Suprapubic skin (tissue), 4 donors: ENCODE measurements around the gene ENTPD2.

Source experiments
- EP300 ChIP-seq: sonication (generic); formaldehyde crosslinking; IDR thresholded peaks from one replicate; pipeline ENCODE4 v1.6.1; 2017; ENCODE audit warnings: antibody characterized with exemption
- POLR2A ChIP-seq, 2 donors: fragments of 450-650 bp; IDR thresholded peaks; one replicate each; pipeline ENCODE4 v1.6.1; 2017; ENCODE audit warnings: antibody characterized with exemption in 2 of 2, mild to moderate bottlenecking in 2 of 2, moderate library complexity in 2 of 2
- POLR2AphosphoS5 ChIP-seq, 3 donors: sonication (generic); formaldehyde crosslinking; IDR thresholded peaks; one replicate each; pipeline ENCODE4 v1.6.1; 2017; ENCODE audit warnings: antibody characterized with exemption in 3 of 3
- TF ChIP-seq, protein P1 (sequence below), 2 donors: fragments of 200-600 bp in 1 of 2; fragments of 450-650 bp in 1 of 2; sonication (generic) in 1 of 2; IDR thresholded peaks; one replicate each; pipeline ENCODE4 v1.5.1; 2016 to 2019; ENCODE audit warnings: antibody characterized with exemption in 2 of 2, mild to moderate bottlenecking in 1 of 2, moderate library complexity in 1 of 2

DNA sequence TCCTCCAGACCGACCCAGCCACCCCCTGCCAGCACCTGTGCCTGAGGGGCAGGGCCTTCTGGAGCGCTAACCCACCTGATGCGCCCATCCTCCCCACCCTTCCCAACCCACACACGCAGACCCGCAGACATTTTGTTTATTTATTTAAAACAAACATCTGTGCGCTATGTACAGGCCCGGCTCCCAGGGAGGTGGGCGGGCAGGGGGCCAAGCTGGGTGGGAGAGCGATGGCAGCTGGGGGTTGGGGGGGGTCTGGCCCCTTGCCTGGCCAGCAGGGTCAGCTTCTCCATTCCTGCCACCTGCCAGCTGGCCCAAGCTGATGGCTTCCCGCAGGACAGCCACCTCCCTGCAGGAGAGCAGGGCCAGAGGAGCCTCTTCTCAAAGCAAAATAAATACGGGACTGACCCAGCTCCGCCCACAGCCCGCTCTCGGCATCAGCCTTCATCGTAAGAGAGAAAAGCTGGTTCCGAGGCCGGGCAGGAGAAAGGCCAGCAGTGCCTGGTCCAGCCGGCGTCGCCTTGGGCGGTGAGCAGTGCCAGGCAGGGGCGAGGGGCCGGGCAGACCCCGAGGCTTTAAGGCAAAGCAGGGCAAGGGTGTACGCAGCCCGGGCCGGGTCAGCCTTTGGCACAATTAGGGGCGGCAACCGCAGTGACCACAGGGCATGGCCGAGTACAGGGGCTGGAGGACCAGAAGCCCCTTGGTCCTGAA is 46.6 kb downstream of the ENTPD2 start:
- TF ChIP-seq, protein P1, sequence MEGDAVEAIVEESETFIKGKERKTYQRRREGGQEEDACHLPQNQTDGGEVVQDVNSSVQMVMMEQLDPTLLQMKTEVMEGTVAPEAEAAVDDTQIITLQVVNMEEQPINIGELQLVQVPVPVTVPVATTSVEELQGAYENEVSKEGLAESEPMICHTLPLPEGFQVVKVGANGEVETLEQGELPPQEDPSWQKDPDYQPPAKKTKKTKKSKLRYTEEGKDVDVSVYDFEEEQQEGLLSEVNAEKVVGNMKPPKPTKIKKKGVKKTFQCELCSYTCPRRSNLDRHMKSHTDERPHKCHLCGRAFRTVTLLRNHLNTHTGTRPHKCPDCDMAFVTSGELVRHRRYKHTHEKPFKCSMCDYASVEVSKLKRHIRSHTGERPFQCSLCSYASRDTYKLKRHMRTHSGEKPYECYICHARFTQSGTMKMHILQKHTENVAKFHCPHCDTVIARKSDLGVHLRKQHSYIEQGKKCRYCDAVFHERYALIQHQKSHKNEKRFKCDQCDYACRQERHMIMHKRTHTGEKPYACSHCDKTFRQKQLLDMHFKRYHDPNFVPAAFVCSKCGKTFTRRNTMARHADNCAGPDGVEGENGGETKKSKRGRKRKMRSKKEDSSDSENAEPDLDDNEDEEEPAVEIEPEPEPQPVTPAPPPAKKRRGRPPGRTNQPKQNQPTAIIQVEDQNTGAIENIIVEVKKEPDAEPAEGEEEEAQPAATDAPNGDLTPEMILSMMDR (IDR thresholded peaks at IDR 0.05) = no peak
- TF ChIP-seq POLR2AphosphoS5 (IDR thresholded peaks at IDR 0.05) (no peak), POLR2A (IDR thresholded peaks at IDR 0.05) (no peak), EP300 (no peak)
